Activated T-cell treated with anti-CD3 and anti-CD28 coated beads, Interleukin-2, amount 50 U/mL, for 1 hour (primary cell): ENCODE results near the gene C2orf76.

Experiments
- DNase-seq: peaks from one replicate; pipeline ENCODE4 v3.0.0-alpha.2; 2020

C2orf76 gene

GRCh38 chr2:119260646-119261492 lies 105.8 kb downstream of the C2orf76 start:
- no peak for DNase-seq

GRCh38 chr2:119259296-119259860 lies 107.3 kb downstream of the C2orf76 start:
- no peak for DNase-seq

GRCh38 chr2:119257198-119257597 lies 109.4 kb downstream of the C2orf76 start:
- no peak for DNase-seq

GRCh38 chr2:119256582-119256921 lies 110.1 kb downstream of the C2orf76 start:
- DNase-seq, result no peak

DNA sequence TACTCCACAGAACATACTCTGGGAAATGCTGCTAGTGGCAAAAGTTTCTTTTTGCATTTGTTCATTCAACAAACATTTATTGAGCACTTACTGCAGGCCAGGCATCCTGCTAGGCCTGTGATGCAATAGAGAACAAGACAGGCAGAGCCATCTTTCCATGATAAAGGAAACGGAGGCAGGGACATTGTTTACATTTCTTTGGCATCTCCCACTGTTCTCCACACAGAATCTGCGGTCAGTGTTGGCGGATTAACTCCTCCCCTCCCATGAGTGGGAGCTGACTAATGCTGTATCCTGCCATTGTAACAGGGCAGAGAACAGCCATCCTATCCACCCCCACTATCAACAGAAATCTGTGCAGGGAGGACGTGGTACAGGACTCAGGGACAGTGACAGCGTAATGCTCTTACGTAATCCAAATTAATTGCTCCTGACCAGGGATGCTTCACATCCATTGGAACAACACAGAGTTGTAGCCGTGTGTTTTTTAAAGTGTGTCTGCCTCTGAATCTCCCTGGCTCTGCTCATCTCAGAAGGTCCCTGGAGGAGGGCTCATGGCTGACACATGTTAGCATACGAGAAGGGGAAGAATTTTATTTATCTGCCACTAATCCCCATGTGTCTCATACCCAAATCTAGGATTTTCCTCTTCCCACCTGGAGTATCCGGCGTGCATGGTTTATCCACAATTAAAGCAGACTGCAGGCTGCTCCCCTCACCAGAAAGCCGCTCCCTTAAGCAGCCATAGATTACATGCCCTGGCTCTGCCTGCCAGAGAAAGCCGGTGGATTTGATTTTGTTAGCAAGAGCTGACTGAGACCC lies 110.7 kb downstream of the C2orf76 start:
- no peak for DNase-seq

DNA sequence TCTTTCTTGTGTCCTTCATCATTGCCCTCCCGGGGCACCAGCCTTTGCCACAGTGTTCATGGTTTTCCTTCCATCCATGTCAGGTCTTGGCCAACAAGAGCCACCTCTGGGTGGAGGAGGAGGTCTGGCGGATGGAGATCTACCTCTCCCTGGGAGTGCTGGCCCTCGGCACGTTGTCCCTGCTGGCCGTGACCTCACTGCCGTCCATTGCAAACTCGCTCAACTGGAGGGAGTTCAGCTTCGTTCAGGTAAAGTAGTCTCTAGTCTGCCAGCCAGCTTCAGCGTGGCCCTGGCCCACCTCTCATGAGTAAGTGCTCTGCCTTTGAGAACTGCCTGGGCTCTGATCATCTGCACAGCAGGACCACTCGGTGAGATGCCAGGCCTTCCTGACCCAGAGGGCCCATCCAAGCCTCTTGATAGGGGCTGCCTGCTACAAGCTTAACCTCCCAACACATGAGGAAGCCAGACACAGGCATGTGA lies 112.0 kb downstream of the C2orf76 start:
- DNase-seq, result no peak

- DNase-seq, result no peak
These were observed 112.7 kb downstream of the C2orf76 start for GRCh38 chr2:119253760-119254600.

GRCh38 chr2:119253114-119253702 lies 113.4 kb downstream of the C2orf76 start:
- no peak for DNase-seq
